Uterus (tissue), 2 donors: Measurements from ENCODE around the gene RBM15B.

Experiments
- POLR2A ChIP-seq, 2 donors: fragments of 450-650 bp; IDR thresholded peaks; one replicate each; pipeline ENCODE4 v1.6.1; 2016; ENCODE audit warnings: antibody characterized with exemption in 2 of 2, mild to moderate bottlenecking in 1 of 2, moderate library complexity in 1 of 2
- TF ChIP-seq, protein P1 (sequence below), 4 experiments: fragments of 200-600 bp in 2 of 4; fragments of 450-650 bp in 2 of 4; sonication (generic) in 2 of 4; IDR thresholded peaks; one replicate each; pipeline ENCODE4 v1.5.1; 2016 to 2019; ENCODE audit warnings: antibody characterized with exemption in 4 of 4, mild to moderate bottlenecking in 2 of 4, moderate library complexity in 1 of 4

DNA sequence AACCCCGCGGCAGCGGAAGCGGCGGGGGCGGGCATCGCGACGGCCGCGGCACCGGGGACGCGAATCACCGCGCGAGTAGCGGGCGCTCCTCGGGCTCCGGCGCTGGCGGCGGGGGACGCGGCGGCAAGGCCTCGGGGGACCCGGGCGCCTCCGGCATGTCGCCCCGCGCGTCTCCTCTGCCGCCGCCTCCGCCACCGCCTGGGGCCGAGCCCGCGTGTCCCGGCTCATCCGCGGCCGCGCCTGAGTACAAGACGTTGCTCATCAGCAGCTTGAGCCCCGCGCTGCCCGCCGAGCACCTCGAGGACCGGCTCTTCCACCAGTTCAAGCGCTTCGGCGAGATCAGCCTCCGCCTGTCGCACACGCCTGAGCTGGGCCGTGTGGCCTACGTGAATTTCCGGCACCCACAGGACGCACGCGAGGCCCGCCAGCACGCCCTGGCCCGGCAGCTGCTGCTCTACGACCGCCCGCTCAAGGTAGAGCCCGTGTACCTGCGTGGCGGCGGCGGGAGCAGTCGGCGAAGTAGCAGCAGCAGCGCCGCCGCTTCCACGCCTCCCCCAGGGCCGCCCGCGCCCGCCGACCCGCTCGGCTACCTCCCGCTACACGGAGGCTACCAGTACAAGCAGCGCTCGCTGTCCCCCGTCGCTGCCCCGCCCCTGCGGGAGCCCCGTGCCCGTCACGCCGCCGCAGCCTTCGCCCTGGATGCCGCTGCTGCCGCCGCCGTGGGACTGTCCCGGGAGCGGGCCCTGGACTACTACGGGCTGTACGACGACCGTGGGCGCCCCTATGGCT lies 675 bp downstream of the RBM15B start:
- TF ChIP-seq, protein P1, sequence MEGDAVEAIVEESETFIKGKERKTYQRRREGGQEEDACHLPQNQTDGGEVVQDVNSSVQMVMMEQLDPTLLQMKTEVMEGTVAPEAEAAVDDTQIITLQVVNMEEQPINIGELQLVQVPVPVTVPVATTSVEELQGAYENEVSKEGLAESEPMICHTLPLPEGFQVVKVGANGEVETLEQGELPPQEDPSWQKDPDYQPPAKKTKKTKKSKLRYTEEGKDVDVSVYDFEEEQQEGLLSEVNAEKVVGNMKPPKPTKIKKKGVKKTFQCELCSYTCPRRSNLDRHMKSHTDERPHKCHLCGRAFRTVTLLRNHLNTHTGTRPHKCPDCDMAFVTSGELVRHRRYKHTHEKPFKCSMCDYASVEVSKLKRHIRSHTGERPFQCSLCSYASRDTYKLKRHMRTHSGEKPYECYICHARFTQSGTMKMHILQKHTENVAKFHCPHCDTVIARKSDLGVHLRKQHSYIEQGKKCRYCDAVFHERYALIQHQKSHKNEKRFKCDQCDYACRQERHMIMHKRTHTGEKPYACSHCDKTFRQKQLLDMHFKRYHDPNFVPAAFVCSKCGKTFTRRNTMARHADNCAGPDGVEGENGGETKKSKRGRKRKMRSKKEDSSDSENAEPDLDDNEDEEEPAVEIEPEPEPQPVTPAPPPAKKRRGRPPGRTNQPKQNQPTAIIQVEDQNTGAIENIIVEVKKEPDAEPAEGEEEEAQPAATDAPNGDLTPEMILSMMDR (IDR thresholded peaks at IDR 0.05) = no peak
- TF ChIP-seq POLR2A (IDR thresholded peaks at IDR 0.05) = no peak
